Smooth muscle cell of the brain vasculature (primary cell): Measurements from ENCODE around the gene TOX3.

Experiments
- DNase-seq: peaks from one replicate; pipeline ENCODE4 v3.0.0-alpha.2; 2012; ENCODE audit warnings: low read depth, low spot score

TOX3 gene

GRCh38 chr16:52398021-52398420, 148.9 kb downstream of the TOX3 start:
- no peak for DNase-seq

- no peak for DNase-seq
Measured at GRCh38 chr16:52393448-52393847, 153.5 kb downstream of the TOX3 start.

- no peak for DNase-seq
Measured at GRCh38 chr16:52389045-52389444, 157.9 kb downstream of the TOX3 start.
